Hepatocyte (in vitro differentiated cells): ENCODE data around the gene LMAN2. TPM values are rescaled to one million over a fixed set of nuclear protein-coding genes. Genes with fewer than 3 reads are reported as not detected.

ENCODE experiments used
- DNase-seq: peaks from one replicate; pipeline ENCODE4 v3.0.0-alpha.2; 2016; ENCODE audit warnings: low spot score
- H2AFZ ChIP-seq: fragments of 200-600 bp; sonication (generic); 2 replicates; pipeline ENCODE4 v1.6.0; 2016; ENCODE audit warnings: antibody characterized with exemption, mild to moderate bottlenecking
- H3K27ac ChIP-seq: fragments of 200-600 bp; sonication (generic); 2 replicates; pipeline ENCODE4 v1.5.1; 2016; ENCODE audit warnings: mild to moderate bottlenecking
- H3K27me3 ChIP-seq: fragments of 200-600 bp; sonication (generic); 2 replicates; pipeline ENCODE4 v1.6.1; 2016
- H3K36me3 ChIP-seq: fragments of 200-600 bp; sonication (generic); replicated peaks from 2 replicates; pipeline ENCODE4 v1.5.1; 2016; ENCODE audit warnings: low read depth; ENCODE audit not compliant: insufficient read depth
- H3K4me1 ChIP-seq: fragments of 200-600 bp; sonication (generic); 2 replicates; pipeline ENCODE4 v1.5.1; 2016; ENCODE audit warnings: mild to moderate bottlenecking, moderate library complexity; ENCODE audit not compliant: insufficient read depth
- H3K4me2 ChIP-seq: fragments of 200-600 bp; sonication (generic); 2 replicates; pipeline ENCODE4 v1.6.0; 2016
- H3K4me3 ChIP-seq: fragments of 200-600 bp; sonication (generic); 2 replicates; pipeline ENCODE4 v1.5.1; 2016; ENCODE audit warnings: mild to moderate bottlenecking
- H3K79me2 ChIP-seq: fragments of 200-600 bp; sonication (generic); 2 replicates; pipeline ENCODE4 v1.6.0; 2017; ENCODE audit warnings: mild to moderate bottlenecking
- H3K9me2 ChIP-seq: fragments of 200-600 bp; sonication (generic); replicated peaks from 2 replicates; pipeline ENCODE4 v1.6.0; 2017; ENCODE audit warnings: mild to moderate bottlenecking; ENCODE audit not compliant: insufficient read depth
- H3K9me3 ChIP-seq: fragments of 200-600 bp; sonication (generic); 2 replicates; pipeline ENCODE4 v1.5.1; 2016; ENCODE audit warnings: low read depth, mild to moderate bottlenecking
- H4K20me1 ChIP-seq: fragments of 200-600 bp; sonication (generic); 2 replicates; pipeline ENCODE4 v1.6.0; 2016; ENCODE audit warnings: mild to moderate bottlenecking; ENCODE audit not compliant: insufficient read depth, poor library complexity, severe bottlenecking
- EZH2 ChIP-seq: fragments of 200-600 bp; sonication (generic); IDR thresholded peaks from 2 replicates; pipeline ENCODE4 v1.6.1; 2016; ENCODE audit warnings: antibody characterized with exemption, mild to moderate bottlenecking, borderline replicate concordance
- EZH2phosphoT487 ChIP-seq: fragments of 200-600 bp; sonication (generic); IDR thresholded peaks from one replicate; pipeline ENCODE4 v1.6.1; 2018; ENCODE audit warnings: antibody characterized with exemption, mild to moderate bottlenecking, low read depth, moderate library complexity; ENCODE audit not compliant: unreplicated experiment, severe bottlenecking
- WGBS: methylation state at CpG from one replicate; pipeline ENCODE4 v1.1.6; 2016; ENCODE audit warnings: low lambda C conversion rate; ENCODE audit errors: missing lambda C conversion rate; 5-methylcytosine and 5-hydroxymethylcytosine counted together
- polyA plus RNA-seq: library from polyadenylated mRNA; unstranded; fragments of >200 nt; fragmentation: Nextera tagmentation; extraction: Ambion mirVana; gene quantifications from 2 replicates; pipeline ENCODE4 v1.2.1, GENCODE V29; 2016
- total RNA-seq: library from RNA; depleted of rRNA; stranded (reverse); fragments of >200 nt; gene quantifications from 2 replicates; pipeline ENCODE4 v1.2.3, GENCODE V29; 2014
- TF ChIP-seq, protein P1 (sequence below): fragments of 200-600 bp; sonication (generic); IDR thresholded peaks from 2 replicates; pipeline ENCODE4 v1.5.1; 2016; ENCODE audit warnings: antibody characterized with exemption, mild to moderate bottlenecking; ENCODE audit not compliant: poor library complexity

LMAN2 gene
- total and polyA plus RNA-seq, 2 experiments from 2014 or later = 357 to 391 TPM

DNA sequence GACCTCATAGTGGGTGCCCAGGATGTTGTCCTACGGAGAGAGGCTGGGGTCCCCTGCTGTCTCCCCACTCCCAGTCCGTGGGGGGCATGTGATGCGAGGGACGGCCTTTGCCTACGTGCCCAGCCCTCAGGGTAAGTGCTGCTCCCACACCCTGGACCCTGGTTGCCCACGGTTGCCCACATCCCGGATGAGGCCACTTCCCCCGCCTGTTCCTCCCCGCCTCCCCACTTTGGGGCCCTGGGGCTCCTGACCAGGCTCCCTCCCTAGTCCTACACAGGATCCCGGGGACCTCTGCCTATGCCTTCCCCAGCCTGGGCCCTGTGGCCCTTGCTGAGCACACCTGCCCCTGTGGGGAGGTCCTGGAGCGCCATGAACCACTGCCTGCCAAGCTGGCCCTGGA lies 34.3 kb upstream of the LMAN2 start:
- no peak for DNase-seq
- no peak overlapping the region for H3K4me3 ChIP-seq
- H3K27me3 ChIP-seq = no peaks in the 10 kb centered on the region
- no peaks in the 10 kb centered on the region for H3K79me2 ChIP-seq
- no peak overlapping the region for H3K4me2 ChIP-seq
- H3K9me3 ChIP-seq = no peaks in the 10 kb centered on the region
- no peaks in the 10 kb centered on the region for H4K20me1 ChIP-seq
- H3K36me3 ChIP-seq = no peaks in the 10 kb centered on the region
- H3K4me1 ChIP-seq = peaks cover 3% of the 10 kb centered on the region
- TF ChIP-seq EZH2phosphoT487 (no peak), EZH2 (no peak)
- TF ChIP-seq, protein P1, sequence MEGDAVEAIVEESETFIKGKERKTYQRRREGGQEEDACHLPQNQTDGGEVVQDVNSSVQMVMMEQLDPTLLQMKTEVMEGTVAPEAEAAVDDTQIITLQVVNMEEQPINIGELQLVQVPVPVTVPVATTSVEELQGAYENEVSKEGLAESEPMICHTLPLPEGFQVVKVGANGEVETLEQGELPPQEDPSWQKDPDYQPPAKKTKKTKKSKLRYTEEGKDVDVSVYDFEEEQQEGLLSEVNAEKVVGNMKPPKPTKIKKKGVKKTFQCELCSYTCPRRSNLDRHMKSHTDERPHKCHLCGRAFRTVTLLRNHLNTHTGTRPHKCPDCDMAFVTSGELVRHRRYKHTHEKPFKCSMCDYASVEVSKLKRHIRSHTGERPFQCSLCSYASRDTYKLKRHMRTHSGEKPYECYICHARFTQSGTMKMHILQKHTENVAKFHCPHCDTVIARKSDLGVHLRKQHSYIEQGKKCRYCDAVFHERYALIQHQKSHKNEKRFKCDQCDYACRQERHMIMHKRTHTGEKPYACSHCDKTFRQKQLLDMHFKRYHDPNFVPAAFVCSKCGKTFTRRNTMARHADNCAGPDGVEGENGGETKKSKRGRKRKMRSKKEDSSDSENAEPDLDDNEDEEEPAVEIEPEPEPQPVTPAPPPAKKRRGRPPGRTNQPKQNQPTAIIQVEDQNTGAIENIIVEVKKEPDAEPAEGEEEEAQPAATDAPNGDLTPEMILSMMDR = no peak
- no peak overlapping the region for H3K27ac ChIP-seq
- WGBS = 93% methylated on average over 9 of the region's 11 CpGs
- H3K9me2 ChIP-seq = no peaks in the 10 kb centered on the region
- H2AFZ ChIP-seq = no peak overlapping the region

DNA sequence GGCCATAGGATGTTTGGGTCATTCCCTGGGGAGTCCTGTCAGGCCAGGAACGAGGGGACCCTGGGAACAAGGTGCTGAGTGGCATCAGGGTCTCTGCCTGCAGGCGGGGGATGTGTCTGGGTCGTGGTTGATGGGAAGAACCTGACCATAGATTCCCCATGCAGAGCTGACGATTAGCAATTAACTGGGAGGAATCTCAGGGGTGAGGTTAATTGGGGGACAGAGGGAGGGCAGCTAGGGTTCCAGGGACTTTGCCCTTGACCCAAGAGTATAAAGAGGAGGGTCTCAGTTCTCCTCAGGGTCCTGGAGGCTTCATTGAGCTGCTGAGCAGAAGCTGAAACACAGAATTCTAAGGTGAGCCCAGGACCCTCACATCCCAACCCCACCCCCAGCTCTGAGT lies 32.7 kb upstream of the LMAN2 start, which contains the start of gene SLC34A1:
Gene SLC34A1 (plus strand): TSS at position 301 of the 400 bp plus-strand sequence. CDS start 1,308 bp downstream, outside the sequence.
- H3K9me3 ChIP-seq = no peaks in the 10 kb centered on the region
- no peaks in the 10 kb centered on the region for H3K27me3 ChIP-seq
- H3K79me2 ChIP-seq = no peaks in the 10 kb centered on the region
- no peaks in the 10 kb centered on the region for H3K36me3 ChIP-seq
- H3K4me2 ChIP-seq = no peak within 1 kb of the TSS
- no peaks in the 10 kb centered on the region for H4K20me1 ChIP-seq
- H3K9me2 ChIP-seq = no peaks in the 10 kb centered on the region
- TF ChIP-seq, protein P1 = no peak
- TF ChIP-seq EZH2phosphoT487 (no peak), EZH2 (no peak)
- 84% methylated on average over 4 of the region's 4 CpGs for WGBS
- no peak within 1 kb of the TSS for H3K27ac ChIP-seq
- no peak for DNase-seq
- H3K4me1 ChIP-seq = peaks cover 3% of the 10 kb centered on the region
- H2AFZ ChIP-seq = no peak within 1 kb of the TSS
- H3K4me3 ChIP-seq = no peak within 1 kb of the TSS

DNA sequence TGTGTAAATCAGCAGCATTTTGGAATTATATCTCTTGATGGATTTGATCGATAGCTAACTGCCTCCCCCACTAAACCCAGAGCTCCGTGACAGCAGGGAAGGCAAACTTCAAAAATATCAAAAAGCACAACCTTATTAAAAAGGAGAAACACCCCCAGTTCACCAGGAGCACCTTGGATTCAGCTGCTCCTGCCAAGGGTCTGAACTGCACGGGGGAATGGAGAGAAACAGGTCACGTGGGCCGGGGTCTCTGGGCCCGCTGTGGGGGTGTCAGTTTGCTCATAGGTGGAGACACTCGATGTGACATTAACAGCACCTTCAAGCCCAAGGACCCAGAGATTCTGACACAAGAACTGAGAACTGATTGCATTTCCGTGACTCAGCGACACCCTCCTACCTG lies 31.7 kb upstream of the LMAN2 start:
- Histone ChIP-seq H4K20me1 (no peaks in the 10 kb centered on the region), H3K9me3 (no peaks in the 10 kb centered on the region), H3K27me3 (no peaks in the 10 kb centered on the region), H3K79me2 (no peaks in the 10 kb centered on the region), H3K36me3 (no peaks in the 10 kb centered on the region), H3K4me3 (no peak overlapping the region), H3K4me2 (no peak overlapping the region), H2AFZ (no peak overlapping the region), H3K27ac (no peak overlapping the region), H3K4me1 (peaks cover 10% of the 10 kb centered on the region), H3K9me2 (no peaks in the 10 kb centered on the region)
- TF ChIP-seq EZH2phosphoT487 = no peak
- DNase-seq = no peak
- WGBS = 94% methylated on average over 9 of the region's 9 CpGs

DNA sequence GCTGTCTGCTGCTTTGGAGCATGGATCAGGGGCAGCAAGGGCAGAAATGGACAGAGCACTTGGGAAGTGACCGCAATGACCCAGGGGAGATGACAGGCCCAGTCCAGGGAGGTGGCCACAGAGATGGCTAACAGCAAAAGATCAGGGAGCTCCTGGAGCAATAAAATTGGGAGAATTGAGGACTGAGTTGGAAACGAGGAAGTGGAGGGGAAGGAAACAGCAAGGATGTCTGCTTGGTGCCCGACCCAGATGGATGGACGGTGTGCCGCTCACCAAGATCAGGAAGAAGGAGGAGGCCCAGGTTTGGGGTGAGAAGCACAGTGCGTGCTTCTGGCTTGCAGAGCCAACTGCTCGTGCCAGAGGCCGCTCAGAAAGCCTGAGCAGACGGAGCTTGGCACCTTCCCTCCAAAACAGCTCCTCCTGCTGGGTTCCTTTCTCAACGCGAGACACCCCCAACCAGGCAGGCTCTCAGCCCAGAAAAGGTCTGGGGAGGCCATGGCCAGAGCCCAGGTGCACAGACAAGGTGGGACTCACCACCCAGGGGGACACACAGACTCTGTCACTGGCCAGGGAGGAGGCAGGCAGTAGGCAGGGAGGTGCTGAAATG lies 31.1 kb upstream of the LMAN2 start:
- Histone ChIP-seq H3K27ac (no peak overlapping the region), H4K20me1 (no peaks in the 10 kb centered on the region), H3K4me2 (no peak overlapping the region), H3K9me2 (no peaks in the 10 kb centered on the region), H3K79me2 (no peaks in the 10 kb centered on the region), H3K27me3 (no peaks in the 10 kb centered on the region), H3K36me3 (no peaks in the 10 kb centered on the region), H3K4me3 (no peak overlapping the region), H3K9me3 (no peaks in the 10 kb centered on the region), H2AFZ (no peak overlapping the region), H3K4me1 (peaks cover 13% of the 10 kb centered on the region)
- no peak for TF ChIP-seq EZH2phosphoT487
- TF ChIP-seq, protein P1 = peak; percentile 27
- 71% methylated on average over 10 of the region's 11 CpGs for WGBS
- DNase-seq = peak; percentile 40
